NCI-H2081 treated with DMSO at 0.1 percent for 48 hours (cell line): ENCODE data around the gene ARHGAP11A.

Source experiments
- DNase-seq: peaks from one replicate; lab custom pipeline; 2025; lab: John Stamatoyannopoulos, UW

The ARHGAP11A gene

DNA sequence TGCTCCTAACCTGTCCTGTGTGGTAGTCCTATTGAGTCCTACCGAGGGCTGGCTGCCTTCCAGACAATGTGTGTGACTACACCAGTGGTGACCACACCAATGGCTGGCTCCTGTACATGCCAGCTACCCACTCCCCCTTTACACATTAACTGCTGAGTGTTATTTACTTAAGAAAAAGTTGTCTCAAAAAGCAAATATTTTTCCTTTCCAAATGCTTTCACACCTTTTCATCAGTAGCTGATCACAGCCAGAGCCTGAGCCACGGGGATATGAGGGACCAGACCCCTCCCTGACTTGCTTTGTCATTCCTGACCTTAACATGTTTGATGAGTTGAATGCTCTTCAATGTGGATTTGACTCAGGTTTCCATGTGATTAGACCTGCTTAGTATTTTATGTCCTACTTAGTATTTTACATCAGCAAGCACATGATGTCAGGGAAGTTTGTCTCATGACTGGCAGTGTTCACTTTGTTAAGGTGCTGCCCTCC, 72.9 kb downstream of the ARHGAP11A start:
- DNase-seq, result peak; percentile 64
